RWPE1 (cell line): Measurements from ENCODE around the gene PCDH1.

ENCODE experiments used
- CTCF ChIA-PET: fragments of 350-600 bp; sonication (Branson Sonifier 250); formaldehyde crosslinking; extraction: SDS; loops from one replicate; lab custom pipeline; 2021; lab: Yijun Ruan, JAX
- POLR2A ChIA-PET: fragments of 400-600 bp; formaldehyde crosslinking; extraction: SDS; loops from one replicate; lab custom pipeline; 2020; ENCODE audit warnings: antibody characterized with exemption; ENCODE audit not compliant: low non-redundant PET; lab: Yijun Ruan, JAX
- DNase-seq: peaks from one replicate; pipeline ENCODE4 v3.0.0; 2012; ENCODE audit warnings: low spot score
- H3K27ac ChIP-seq: fragments of 450-650 bp; 2 replicates; pipeline ENCODE4 v1.5.1; 2017
- CTCF ChIP-seq: fragments of 450-650 bp; conservative IDR thresholded peaks from 2 replicates; pipeline ENCODE4 v1.5.1; 2017; ENCODE audit warnings: low read depth, mild to moderate bottlenecking

PCDH1 gene

GRCh38 chr5:141850244-141850768, 27.9 kb downstream of the PCDH1 start:
- POLR2A ChIA-PET = interaction anchor here (0.5 to 1.7 kb wide), 6 partner anchors 18 to 878 kb away, joined by 3 to 13 read pairs (median 6); partner anchors contain the start of gene PCDH1
- peak; percentile 94 for DNase-seq
- no peak for TF ChIP-seq CTCF
- peak overlapping the region; percentile 99 for H3K27ac ChIP-seq
- CTCF ChIA-PET = interaction anchor here (0.6 to 1.3 kb wide), 2 partner anchors 28 to 111 kb away, joined by 4 to 5 read pairs; partner anchors contain the start of gene PCDH1

- H3K27ac ChIP-seq = peak overlapping the region; percentile 99
- POLR2A ChIA-PET = interaction anchor here (0.5 to 1.7 kb wide), 7 partner anchors 18 to 594 kb away, joined by 4 to 13 read pairs (median 6); partner anchors contain the start of gene PCDH1
- peak; percentile 98 for DNase-seq
- TF ChIP-seq CTCF = no peak
- CTCF ChIA-PET = interaction anchor here (0.6 to 1.3 kb wide), 3 partner anchors 30 to 172 kb away, joined by 3 to 4 read pairs (median 3); no protein-coding TSS in a partner anchor
These were observed 28.6 kb downstream of the PCDH1 start for GRCh38 chr5:141849415-141850243.

- POLR2A ChIA-PET = interaction anchor here (0.6 to 1.7 kb wide), 4 partner anchors 28 to 375 kb away, joined by 4 to 11 read pairs (median 6); partner anchors contain the start of gene PCDH1
- CTCF ChIA-PET = interaction anchor here (0.6 to 0.7 kb wide), 2 partner anchors 31 to 173 kb away, joined by 3 read pairs; no protein-coding TSS in a partner anchor
- DNase-seq = peak; percentile 98
- no peak for TF ChIP-seq CTCF
- peak overlapping the region; percentile 99 for H3K27ac ChIP-seq
These were observed 29.3 kb downstream of the PCDH1 start for GRCh38 chr5:141848744-141849414.

- DNase-seq = no peak
- TF ChIP-seq CTCF = no peak
- peak overlapping the region; percentile 3; the same call in 1 of the 2 replicates for H3K27ac ChIP-seq
- ChIA-PET CTCF (interaction anchor here (0.6 kb wide), 1 partner anchor 253 kb away, joined by 4 read pairs; no protein-coding TSS in a partner anchor), POLR2A (interaction anchor here (0.7 kb wide), 1 partner anchor 25 kb away, joined by 3 read pairs; no protein-coding TSS in a partner anchor)
These were observed 32.2 kb downstream of the PCDH1 start for GRCh38 chr5:141846031-141846430.

- no peak for TF ChIP-seq CTCF
- peak; percentile 44 for DNase-seq
- ChIA-PET POLR2A (interaction anchor here (0.7 kb wide), 1 partner anchor 26 kb away, joined by 3 read pairs; no protein-coding TSS in a partner anchor), CTCF (interaction anchor here (0.9 to 1.5 kb wide), 5 partner anchors 15 to 116 kb away, joined by 3 to 6 read pairs (median 3); partner anchors contain the start of gene PCDH1)
- H3K27ac ChIP-seq = no peak overlapping the region
These were observed 32.8 kb downstream of the PCDH1 start for GRCh38 chr5:141845371-141845851.
